HepG2 (cell line): ENCODE measurements around the gene MED28. TPM values are rescaled to one million over a fixed set of nuclear protein-coding genes. Genes with fewer than 3 reads are reported as not detected.

Source experiments
- ATAC-seq: fragments of 200-7000 bp; cut with Tn5 transposase; 3 replicates; pipeline ENCODE4 v1.9.1; 2020; ENCODE audit warnings: mild to moderate bottlenecking, moderate library complexity
- BruUV-seq: library from RNA; stranded (reverse); fragments of 400-500 nt; replicated peaks from 2 replicates; lab custom pipeline; 2021; lab: Mats Ljungman, UMichigan
- CTCF ChIA-PET: fragments of 300-600 bp; formaldehyde crosslinking; extraction: SDS; loops from one replicate; lab custom pipeline; 2021; ENCODE audit warnings: low total read pairs, inconsistent platforms, low intra/inter-chr PET ratio; lab: Yijun Ruan, JAX
- POLR2A ChIA-PET: fragments of 350-600 bp; sonication (Branson Sonifier 250); formaldehyde crosslinking; loops from one replicate; lab custom pipeline; 2020; ENCODE audit warnings: antibody characterized with exemption, inconsistent platforms; lab: Yijun Ruan, JAX
- DNase-seq: peaks from one replicate; pipeline ENCODE4 v3.0.0-alpha.2; 2015; ENCODE audit warnings: low spot score
- FAIRE-seq: peaks from 3 replicates; lab custom pipeline; 2011; peaks lifted over from hg19 to GRCh38; lab: Jason Lieb, UNC
- H2AFZ ChIP-seq: one replicate; pipeline ENCODE4 v1.6.1; 2011; ENCODE audit warnings: low read length, inconsistent platforms
- H3K27ac ChIP-seq: fragments of 300-600 bp; 3 replicates; pipeline ENCODE4 v1.8.0; 2011; ENCODE audit warnings: mixed run types, mild to moderate bottlenecking, mixed read lengths, low read length, inconsistent platforms; ENCODE audit not compliant: insufficient read depth; ENCODE audit errors: extremely low read length
- H3K27me3 ChIP-seq, 2 experiments: fragments of 200-600 bp in 1 of 2; 2 replicates in 1 of 2; 3 replicates in 1 of 2; pipeline versions ENCODE4 v1.6.0 to v1.8.0; 2011; ENCODE audit warnings: low read length in 2 of 2, mild to moderate bottlenecking in 2 of 2, moderate library complexity in 2 of 2, inconsistent platforms in 1 of 2; ENCODE audit not compliant: insufficient read depth in 2 of 2, control insufficient read depth in 1 of 2
- H3K36me3 ChIP-seq, 2 experiments: fragments of 200-600 bp in 1 of 2; replicated peaks in 1 of 2; 2 replicates in 1 of 2; 3 replicates in 1 of 2; pipeline versions ENCODE4 v1.5.1 to v1.8.0; 2011; ENCODE audit warnings: low read length in 2 of 2, inconsistent platforms in 1 of 2; ENCODE audit not compliant: insufficient read depth in 2 of 2, control insufficient read depth in 1 of 2
- H3K4me1 ChIP-seq: 2 replicates; pipeline ENCODE4 v1.5.1; 2012; ENCODE audit warnings: low read length, inconsistent platforms; ENCODE audit not compliant: insufficient read depth
- H3K4me2 ChIP-seq: 2 replicates; pipeline ENCODE4 v1.6.0; 2011; ENCODE audit warnings: low read depth, low read length, inconsistent platforms
- H3K4me3 ChIP-seq, 3 experiments: fragments of 200-600 bp in 1 of 3; sonication (generic), shearing (Covaris generic) in 1 of 3; replicated peaks in 1 of 3; 2 replicates each; pipeline ENCODE4 v1.5.1; 2011 to 2016; ENCODE audit warnings: low read length in 3 of 3, inconsistent platforms in 2 of 3, low read depth in 2 of 3, mild to moderate bottlenecking in 2 of 3, control low read depth in 1 of 3, mixed read lengths in 1 of 3; ENCODE audit not compliant: insufficient read depth in 1 of 3
- H3K79me2 ChIP-seq: one replicate; pipeline ENCODE4 v1.6.1; 2011; ENCODE audit warnings: low read length, inconsistent platforms; ENCODE audit not compliant: insufficient read depth
- H3K9ac ChIP-seq: 2 replicates; pipeline ENCODE4 v1.6.0; 2011; ENCODE audit warnings: mild to moderate bottlenecking, low read depth, low read length, inconsistent platforms; ENCODE audit not compliant: insufficient read depth
- H3K9me3 ChIP-seq: 2 replicates; pipeline ENCODE4 v1.5.1; 2012; ENCODE audit warnings: mild to moderate bottlenecking, low read length
- H4K20me1 ChIP-seq: 2 replicates; pipeline ENCODE4 v1.6.0; 2011; ENCODE audit warnings: inconsistent platforms, mild to moderate bottlenecking, low read length, moderate library complexity; ENCODE audit not compliant: insufficient read depth
- CENPT ChIP-seq: sonication (generic); formaldehyde crosslinking; IDR thresholded peaks from 2 replicates; pipeline ENCODE4 v1.8.0; 2022; ENCODE audit warnings: low read depth, mild to moderate bottlenecking, moderate library complexity, missing genetic modification reagents
- KAT2B ChIP-seq: fragments of 150-350 bp; IDR thresholded peaks from 2 replicates; pipeline ENCODE4 v1.6.1; 2014; ENCODE audit warnings: low read depth, low read length, borderline replicate concordance
- SAP130 ChIP-seq: IDR thresholded peaks from 2 replicates; pipeline ENCODE4 v1.6.1; 2016; ENCODE audit warnings: low read depth
- ZNF253 ChIP-seq: sonication (generic); formaldehyde crosslinking; IDR thresholded peaks from 2 replicates; pipeline ENCODE4 v1.8.0; 2022; ENCODE audit warnings: mild to moderate bottlenecking, missing genetic modification reagents, borderline replicate concordance
- ZNF343 ChIP-seq: sonication (generic); formaldehyde crosslinking; IDR thresholded peaks from 2 replicates; pipeline ENCODE4 v1.4.0; 2020; ENCODE audit warnings: mild to moderate bottlenecking, missing genetic modification reagents
- ZNF546 ChIP-seq: sonication (generic); formaldehyde crosslinking; conservative IDR thresholded peaks from 2 replicates; pipeline ENCODE4 v1.8.1; 2023; ENCODE audit warnings: mild to moderate bottlenecking, missing genetic modification reagents
- ZNF781 ChIP-seq: sonication (generic); formaldehyde crosslinking; IDR thresholded peaks from 2 replicates; pipeline ENCODE4 v1.5.1; 2020; ENCODE audit warnings: borderline replicate concordance, mild to moderate bottlenecking, missing genetic modification reagents; ENCODE audit errors: not compliant biosample characterization
- WGBS: methylation state at CpG from one replicate; pipeline ENCODE4 v1.1.6; 2017; ENCODE audit warnings: low lambda C conversion rate; 5-methylcytosine and 5-hydroxymethylcytosine counted together
- in situ Hi-C: cut with HindIII; loops from 2 replicates; pipeline ENCODE4 v1.10.0; 2017; ENCODE audit warnings: low pct_unique_long_range_greater_than_20kb; ENCODE audit not compliant: extremely low pct_ligation_motif_present
- intact Hi-C: fragments of 100-400 bp; cut with micrococcal nuclease; formaldehyde crosslinking; loops from one replicate; pipeline ENCODE4 v1.10.0; 2022; ENCODE audit not compliant: unreplicated experiment
- polyA plus RNA-seq, 8 experiments: library from polyadenylated mRNA; depleted of rRNA in 3 of 8; stranded (reverse) in 7 of 8; unstranded in 1 of 8; fragments of >200 nt; fragmentation: Illumina TruSeq in 4 of 8; extraction: Trizol in 4 of 8; gene quantifications; 2 replicates each; pipeline versions ENCODE4 v1.2.1 to v1.2.3, GENCODE V29; 2011 to 2016; ENCODE audit warnings: low read depth in 4 of 8, missing spikeins in 1 of 8, mixed read lengths in 1 of 8; ENCODE audit not compliant: insufficient read depth in 1 of 8
- total RNA-seq, 5 experiments: library from RNA; depleted of rRNA; stranded (reverse); fragments of >200 nt; fragmentation: Illumina TruSeq; extraction: Trizol; gene quantifications; 2 replicates each; pipeline ENCODE4 v1.2.3, GENCODE V29; 2016; ENCODE audit warnings: low read depth in 1 of 5
- TF ChIP-seq, protein P1 (sequence below): sonication (generic); formaldehyde crosslinking; IDR thresholded peaks from 2 replicates; pipeline ENCODE4 v1.4.0; 2020; ENCODE audit warnings: missing genetic modification reagents, borderline replicate concordance
- TF ChIP-seq, protein P2 (sequence below): sonication (generic); formaldehyde crosslinking; IDR thresholded peaks from 2 replicates; pipeline ENCODE4 v1.4.0; 2020; ENCODE audit warnings: missing genetic modification reagents, borderline replicate concordance
- TF ChIP-seq, protein P3 (sequence below): sonication (generic); formaldehyde crosslinking; IDR thresholded peaks from 2 replicates; pipeline ENCODE4 v1.4.0; 2020; ENCODE audit warnings: missing genetic modification reagents

Gene MED28
- total and polyA plus RNA-seq, 2 of the 13 experiments (the other 11 are each of a cell fraction or from before 2014, with no cell fraction given) = 41.3 to 65.7 TPM

- no peaks in the 10 kb centered on the region for H3K9me3 ChIP-seq
- H3K79me2 ChIP-seq = no peaks in the 10 kb centered on the region
- ChIA-PET CTCF (no interaction called here), POLR2A (no interaction called here)
- FAIRE-seq (no peak), ATAC-seq (no peak), DNase-seq (no peak)
- H3K4me3 ChIP-seq = no peak overlapping the region
- no peaks in the 10 kb centered on the region for H4K20me1 ChIP-seq
- no peak overlapping the region for H3K4me2 ChIP-seq
- H2AFZ ChIP-seq = no peak overlapping the region
- H3K4me1 ChIP-seq = peaks cover 3% of the 10 kb centered on the region; the same call in 1 of the 2 replicates
- BruUV-seq = no TSS peak
- H3K27me3 ChIP-seq = no peaks in the 10 kb centered on the region
- H3K9ac ChIP-seq = no peak overlapping the region
- peak; percentile 87 for TF ChIP-seq ZNF343
- no peak for TF ChIP-seq CENPT (CRISPR knock-in tag)
- H3K27ac ChIP-seq = no peak overlapping the region
- H3K36me3 ChIP-seq = no peaks in the 10 kb centered on the region
- 100% methylated on average over 1 of the region's 1 CpG for WGBS
- in situ Hi-C loops (no loop called here), intact Hi-C loops (no loop called here)
These were observed 27.9 kb downstream of the MED28 start for GRCh38 chr4:17642398-17642783.

GRCh38 chr4:17646693-17647092 lies 32.3 kb downstream of the MED28 start:
- Histone ChIP-seq H3K27me3 (no peaks in the 10 kb centered on the region), H3K9ac (no peak overlapping the region), H4K20me1 (no peaks in the 10 kb centered on the region), H3K4me2 (no peak overlapping the region), H3K9me3 (no peaks in the 10 kb centered on the region), H3K79me2 (no peaks in the 10 kb centered on the region), H3K4me3 (no peak overlapping the region), H2AFZ (no peak overlapping the region), H3K4me1 (no peaks in the 10 kb centered on the region), H3K36me3 (no peaks in the 10 kb centered on the region), H3K27ac (no peak overlapping the region)
- intact Hi-C loops = no loop called here
- no TSS peak for BruUV-seq
- FAIRE-seq = no peak
- DNase-seq = peak; percentile 8
- in situ Hi-C loops = no loop called here
- CTCF ChIA-PET = no interaction called here
- POLR2A ChIA-PET = no interaction called here
- ATAC-seq = peak; percentile 34
- 16% methylated on average over 3 of the region's 3 CpGs for WGBS
- TF ChIP-seq ZNF253 (CRISPR knock-in tag) (no peak), ZNF781 (CRISPR knock-in tag) (no peak), ZNF546 (CRISPR knock-in tag) (no peak), KAT2B (no peak), SAP130 (CRISPR knock-in tag) (no peak)
- TF ChIP-seq, protein P1, sequence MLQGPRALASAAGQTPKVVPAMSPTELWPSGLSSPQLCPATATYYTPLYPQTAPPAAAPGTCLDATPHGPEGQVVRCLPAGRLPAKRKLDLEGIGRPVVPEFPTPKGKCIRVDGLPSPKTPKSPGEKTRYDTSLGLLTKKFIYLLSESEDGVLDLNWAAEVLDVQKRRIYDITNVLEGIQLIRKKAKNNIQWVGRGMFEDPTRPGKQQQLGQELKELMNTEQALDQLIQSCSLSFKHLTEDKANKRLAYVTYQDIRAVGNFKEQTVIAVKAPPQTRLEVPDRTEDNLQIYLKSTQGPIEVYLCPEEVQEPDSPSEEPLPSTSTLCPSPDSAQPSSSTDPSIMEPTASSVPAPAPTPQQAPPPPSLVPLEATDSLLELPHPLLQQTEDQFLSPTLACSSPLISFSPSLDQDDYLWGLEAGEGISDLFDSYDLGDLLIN (CRISPR knock-in tag) = no peak
- TF ChIP-seq, protein P2, sequence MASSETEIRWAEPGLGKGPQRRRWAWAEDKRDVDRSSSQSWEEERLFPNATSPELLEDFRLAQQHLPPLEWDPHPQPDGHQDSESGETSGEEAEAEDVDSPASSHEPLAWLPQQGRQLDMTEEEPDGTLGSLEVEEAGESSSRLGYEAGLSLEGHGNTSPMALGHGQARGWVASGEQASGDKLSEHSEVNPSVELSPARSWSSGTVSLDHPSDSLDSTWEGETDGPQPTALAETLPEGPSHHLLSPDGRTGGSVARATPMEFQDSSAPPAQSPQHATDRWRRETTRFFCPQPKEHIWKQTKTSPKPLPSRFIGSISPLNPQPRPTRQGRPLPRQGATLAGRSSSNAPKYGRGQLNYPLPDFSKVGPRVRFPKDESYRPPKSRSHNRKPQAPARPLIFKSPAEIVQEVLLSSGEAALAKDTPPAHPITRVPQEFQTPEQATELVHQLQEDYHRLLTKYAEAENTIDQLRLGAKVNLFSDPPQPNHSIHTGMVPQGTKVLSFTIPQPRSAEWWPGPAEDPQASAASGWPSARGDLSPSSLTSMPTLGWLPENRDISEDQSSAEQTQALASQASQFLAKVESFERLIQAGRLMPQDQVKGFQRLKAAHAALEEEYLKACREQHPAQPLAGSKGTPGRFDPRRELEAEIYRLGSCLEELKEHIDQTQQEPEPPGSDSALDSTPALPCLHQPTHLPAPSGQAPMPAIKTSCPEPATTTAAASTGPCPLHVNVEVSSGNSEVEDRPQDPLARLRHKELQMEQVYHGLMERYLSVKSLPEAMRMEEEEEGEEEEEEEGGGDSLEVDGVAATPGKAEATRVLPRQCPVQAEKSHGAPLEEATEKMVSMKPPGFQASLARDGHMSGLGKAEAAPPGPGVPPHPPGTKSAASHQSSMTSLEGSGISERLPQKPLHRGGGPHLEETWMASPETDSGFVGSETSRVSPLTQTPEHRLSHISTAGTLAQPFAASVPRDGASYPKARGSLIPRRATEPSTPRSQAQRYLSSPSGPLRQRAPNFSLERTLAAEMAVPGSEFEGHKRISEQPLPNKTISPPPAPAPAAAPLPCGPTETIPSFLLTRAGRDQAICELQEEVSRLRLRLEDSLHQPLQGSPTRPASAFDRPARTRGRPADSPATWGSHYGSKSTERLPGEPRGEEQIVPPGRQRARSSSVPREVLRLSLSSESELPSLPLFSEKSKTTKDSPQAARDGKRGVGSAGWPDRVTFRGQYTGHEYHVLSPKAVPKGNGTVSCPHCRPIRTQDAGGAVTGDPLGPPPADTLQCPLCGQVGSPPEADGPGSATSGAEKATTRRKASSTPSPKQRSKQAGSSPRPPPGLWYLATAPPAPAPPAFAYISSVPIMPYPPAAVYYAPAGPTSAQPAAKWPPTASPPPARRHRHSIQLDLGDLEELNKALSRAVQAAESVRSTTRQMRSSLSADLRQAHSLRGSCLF = no peak
- TF ChIP-seq, protein P3, sequence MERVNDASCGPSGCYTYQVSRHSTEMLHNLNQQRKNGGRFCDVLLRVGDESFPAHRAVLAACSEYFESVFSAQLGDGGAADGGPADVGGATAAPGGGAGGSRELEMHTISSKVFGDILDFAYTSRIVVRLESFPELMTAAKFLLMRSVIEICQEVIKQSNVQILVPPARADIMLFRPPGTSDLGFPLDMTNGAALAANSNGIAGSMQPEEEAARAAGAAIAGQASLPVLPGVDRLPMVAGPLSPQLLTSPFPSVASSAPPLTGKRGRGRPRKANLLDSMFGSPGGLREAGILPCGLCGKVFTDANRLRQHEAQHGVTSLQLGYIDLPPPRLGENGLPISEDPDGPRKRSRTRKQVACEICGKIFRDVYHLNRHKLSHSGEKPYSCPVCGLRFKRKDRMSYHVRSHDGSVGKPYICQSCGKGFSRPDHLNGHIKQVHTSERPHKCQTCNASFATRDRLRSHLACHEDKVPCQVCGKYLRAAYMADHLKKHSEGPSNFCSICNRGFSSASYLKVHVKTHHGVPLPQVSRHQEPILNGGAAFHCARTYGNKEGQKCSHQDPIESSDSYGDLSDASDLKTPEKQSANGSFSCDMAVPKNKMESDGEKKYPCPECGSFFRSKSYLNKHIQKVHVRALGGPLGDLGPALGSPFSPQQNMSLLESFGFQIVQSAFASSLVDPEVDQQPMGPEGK (CRISPR knock-in tag) = no peak
